GM23338 (cell line): ENCODE measurements around the gene CPXM2. TPM values are rescaled to one million over a fixed set of nuclear protein-coding genes. Genes with fewer than 3 reads are reported as not detected.

Experiments
- ATAC-seq: fragments of 200-7000 bp; cut with Tn5 transposase; 3 replicates; pipeline ENCODE4 v1.9.1; 2020
- DNase-seq: peaks from one replicate; pipeline ENCODE4 v3.0.0-alpha.2; 2015; ENCODE audit warnings: low spot score
- H2AFZ ChIP-seq: fragments of 200-600 bp; sonication (generic); 2 replicates; pipeline ENCODE4 v1.8.0; 2016; ENCODE audit warnings: antibody characterized with exemption, mild to moderate bottlenecking, moderate library complexity
- H3F3A ChIP-seq: fragments of 200-600 bp; sonication (generic); replicated peaks from 2 replicates; pipeline ENCODE4 v1.8.0; 2017; ENCODE audit warnings: antibody characterized with exemption, mixed run types, low read depth
- H3K27ac ChIP-seq: fragments of 200-600 bp; sonication (generic); 2 replicates; pipeline ENCODE4 v1.6.1; 2016; ENCODE audit warnings: low read depth
- H3K27me3 ChIP-seq: fragments of 200-600 bp; sonication (generic); 2 replicates; pipeline ENCODE4 v1.8.0; 2016; ENCODE audit warnings: mild to moderate bottlenecking, mixed run types, moderate library complexity; ENCODE audit not compliant: insufficient read depth
- H3K36me3 ChIP-seq: fragments of 200-600 bp; sonication (generic); 2 replicates; pipeline ENCODE4 v1.8.0; 2016; ENCODE audit warnings: mild to moderate bottlenecking; ENCODE audit not compliant: insufficient read depth
- H3K4me1 ChIP-seq: fragments of 200-600 bp; sonication (generic); 2 replicates; pipeline ENCODE4 v1.8.0; 2016; ENCODE audit warnings: mild to moderate bottlenecking, moderate library complexity; ENCODE audit not compliant: insufficient read depth
- H3K4me2 ChIP-seq: fragments of 200-600 bp; sonication (generic); 2 replicates; pipeline ENCODE4 v1.7.1; 2017; ENCODE audit warnings: mixed run types
- H3K4me3 ChIP-seq: fragments of 200-600 bp; sonication (generic); 2 replicates; pipeline ENCODE4 v1.6.1; 2016; ENCODE audit warnings: mixed run types
- H3K79me2 ChIP-seq: fragments of 200-600 bp; sonication (generic); replicated peaks from 2 replicates; pipeline ENCODE4 v1.8.0; 2017; ENCODE audit warnings: mild to moderate bottlenecking; ENCODE audit not compliant: insufficient read depth
- H3K9me2 ChIP-seq: fragments of 200-600 bp; sonication (generic); 2 replicates; pipeline ENCODE4 v1.8.0; 2017; ENCODE audit not compliant: insufficient read depth
- H4K20me1 ChIP-seq: fragments of 200-600 bp; sonication (generic); replicated peaks from 2 replicates; pipeline ENCODE4 v1.8.0; 2017; ENCODE audit warnings: mild to moderate bottlenecking; ENCODE audit not compliant: insufficient read depth
- H3K27ac Mint-ChIP-seq: 2 replicates; pipeline ENCODE4 v1.8.0; 2020; ENCODE audit warnings: inconsistent platforms, mild to moderate bottlenecking, moderate library complexity, mixed read lengths
- H3K27me3 Mint-ChIP-seq: 3 replicates; pipeline ENCODE4 v1.8.0; 2022; ENCODE audit warnings: low read depth, mild to moderate bottlenecking, moderate library complexity, mixed read lengths, inconsistent platforms; ENCODE audit not compliant: insufficient read depth, poor library complexity
- H3K36me3 Mint-ChIP-seq: 3 replicates; pipeline ENCODE4 v1.8.0; 2021; ENCODE audit warnings: low read depth, mild to moderate bottlenecking, inconsistent platforms, moderate library complexity, mixed read lengths
- H3K4me1 Mint-ChIP-seq: 3 replicates; pipeline ENCODE4 v1.8.0; 2020; ENCODE audit warnings: mild to moderate bottlenecking, inconsistent platforms, mixed read lengths
- H3K4me3 Mint-ChIP-seq: 3 replicates; pipeline ENCODE4 v1.8.0; 2021; ENCODE audit warnings: moderate library complexity, mild to moderate bottlenecking, inconsistent platforms, mixed read lengths
- H3K9me3 Mint-ChIP-seq: 3 replicates; pipeline ENCODE4 v1.8.0; 2020; ENCODE audit warnings: moderate library complexity, mild to moderate bottlenecking, inconsistent platforms, mixed read lengths
- EZH2phosphoT487 ChIP-seq: fragments of 200-600 bp; sonication (generic); IDR thresholded peaks from one replicate; pipeline ENCODE4 v1.8.1; 2018; ENCODE audit warnings: antibody characterized with exemption; ENCODE audit not compliant: unreplicated experiment
- JUNB ChIP-seq: IDR thresholded peaks from one replicate; pipeline ENCODE4 v1.6.1; 2016; ENCODE audit warnings: antibody characterized with exemption; ENCODE audit not compliant: unreplicated experiment
- NANOG ChIP-seq: IDR thresholded peaks from 2 replicates; pipeline ENCODE4 v1.6.1; 2016; ENCODE audit warnings: antibody characterized with exemption, borderline replicate concordance
- REST ChIP-seq: IDR thresholded peaks from one replicate; pipeline ENCODE4 v1.6.1; 2018; ENCODE audit warnings: antibody characterized with exemption; ENCODE audit not compliant: unreplicated experiment
- STAT1 ChIP-seq: IDR thresholded peaks from one replicate; pipeline ENCODE4 v1.6.1; 2016; ENCODE audit warnings: antibody characterized with exemption; ENCODE audit not compliant: unreplicated experiment
- ZNF114 ChIP-seq: fragments of 250-450 bp; sonication (Bioruptor Pico); IDR thresholded peaks from 2 replicates; pipeline ENCODE4 v1.5.0; 2020; ENCODE audit warnings: mild to moderate bottlenecking, moderate library complexity
- ZNF331 ChIP-seq: fragments of 250-450 bp; sonication (Bioruptor Pico); IDR thresholded peaks from 2 replicates; pipeline ENCODE4 v1.5.0; 2020; ENCODE audit warnings: low read depth, mild to moderate bottlenecking, moderate library complexity
- polyA plus RNA-seq: library from polyadenylated mRNA; unstranded; fragments of >200 nt; fragmentation: Nextera tagmentation; extraction: Ambion mirVana; gene quantifications from 2 replicates; pipeline ENCODE4 v1.2.1, GENCODE V29; 2016
- total RNA-seq: library from RNA; depleted of rRNA; stranded (reverse); fragments of >200 nt; shearing (Covaris generic); gene quantifications from 2 replicates; pipeline ENCODE4 v1.2.3, GENCODE V29; 2014
- TF ChIP-seq, protein P1 (sequence below): fragments of 250-450 bp; sonication (Bioruptor Pico); IDR thresholded peaks from 2 replicates; pipeline ENCODE4 v1.5.0; 2020; ENCODE audit warnings: mild to moderate bottlenecking, moderate library complexity

The CPXM2 gene
- total and polyA plus RNA-seq, 2 experiments from 2014 or later = 1.6 to 8.1 TPM

DNA sequence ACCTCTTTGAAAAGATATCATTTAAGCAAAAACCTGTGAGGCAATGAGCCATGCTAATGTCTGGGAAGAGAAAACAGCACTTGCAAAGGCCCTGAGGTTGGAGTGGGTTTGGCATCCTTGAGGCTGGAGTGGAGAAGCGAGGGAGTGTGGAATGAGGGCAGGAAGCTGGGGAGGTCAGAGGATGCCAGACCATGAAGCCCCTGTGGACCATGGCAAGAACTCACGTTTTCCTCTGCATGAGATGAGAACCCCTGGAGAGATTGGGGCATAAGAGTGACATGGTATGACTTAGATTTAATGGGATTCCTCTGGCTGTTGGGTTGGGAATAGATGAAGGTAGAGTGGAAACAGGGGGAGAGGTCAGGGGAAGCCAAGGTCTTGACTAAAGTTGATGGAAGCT, 176.1 kb downstream of the CPXM2 start:
- Histone ChIP-seq H3K36me3 (no peaks in the 10 kb centered on the region), H3K27me3 (no peaks in the 10 kb centered on the region), H3F3A (no peaks in the 10 kb centered on the region), H3K27ac (no peak overlapping the region), H4K20me1 (no peaks in the 10 kb centered on the region), H3K4me2 (no peak overlapping the region), H3K4me3 (no peak overlapping the region), H2AFZ (no peak overlapping the region), H3K79me2 (no peaks in the 10 kb centered on the region), H3K9me2 (peaks cover 4% of the 10 kb centered on the region; the same call in 1 of the 2 replicates), H3K4me1 (no peaks in the 10 kb centered on the region)
- Mint-ChIP-seq H3K27me3 (no peaks in the 10 kb centered on the region), H3K4me1 (no peaks in the 10 kb centered on the region), H3K4me3 (no peak overlapping the region), H3K27ac (no peak overlapping the region), H3K36me3 (no peaks in the 10 kb centered on the region), H3K9me3 (peaks cover 5% of the 10 kb centered on the region)
- no peak for TF ChIP-seq EZH2phosphoT487
- TF ChIP-seq REST = no peak
- TF ChIP-seq STAT1 = no peak
- no peak for TF ChIP-seq ZNF114 (CRISPR knock-in tag)
- TF ChIP-seq ZNF331 (CRISPR knock-in tag) = no peak
- TF ChIP-seq, protein P1, sequence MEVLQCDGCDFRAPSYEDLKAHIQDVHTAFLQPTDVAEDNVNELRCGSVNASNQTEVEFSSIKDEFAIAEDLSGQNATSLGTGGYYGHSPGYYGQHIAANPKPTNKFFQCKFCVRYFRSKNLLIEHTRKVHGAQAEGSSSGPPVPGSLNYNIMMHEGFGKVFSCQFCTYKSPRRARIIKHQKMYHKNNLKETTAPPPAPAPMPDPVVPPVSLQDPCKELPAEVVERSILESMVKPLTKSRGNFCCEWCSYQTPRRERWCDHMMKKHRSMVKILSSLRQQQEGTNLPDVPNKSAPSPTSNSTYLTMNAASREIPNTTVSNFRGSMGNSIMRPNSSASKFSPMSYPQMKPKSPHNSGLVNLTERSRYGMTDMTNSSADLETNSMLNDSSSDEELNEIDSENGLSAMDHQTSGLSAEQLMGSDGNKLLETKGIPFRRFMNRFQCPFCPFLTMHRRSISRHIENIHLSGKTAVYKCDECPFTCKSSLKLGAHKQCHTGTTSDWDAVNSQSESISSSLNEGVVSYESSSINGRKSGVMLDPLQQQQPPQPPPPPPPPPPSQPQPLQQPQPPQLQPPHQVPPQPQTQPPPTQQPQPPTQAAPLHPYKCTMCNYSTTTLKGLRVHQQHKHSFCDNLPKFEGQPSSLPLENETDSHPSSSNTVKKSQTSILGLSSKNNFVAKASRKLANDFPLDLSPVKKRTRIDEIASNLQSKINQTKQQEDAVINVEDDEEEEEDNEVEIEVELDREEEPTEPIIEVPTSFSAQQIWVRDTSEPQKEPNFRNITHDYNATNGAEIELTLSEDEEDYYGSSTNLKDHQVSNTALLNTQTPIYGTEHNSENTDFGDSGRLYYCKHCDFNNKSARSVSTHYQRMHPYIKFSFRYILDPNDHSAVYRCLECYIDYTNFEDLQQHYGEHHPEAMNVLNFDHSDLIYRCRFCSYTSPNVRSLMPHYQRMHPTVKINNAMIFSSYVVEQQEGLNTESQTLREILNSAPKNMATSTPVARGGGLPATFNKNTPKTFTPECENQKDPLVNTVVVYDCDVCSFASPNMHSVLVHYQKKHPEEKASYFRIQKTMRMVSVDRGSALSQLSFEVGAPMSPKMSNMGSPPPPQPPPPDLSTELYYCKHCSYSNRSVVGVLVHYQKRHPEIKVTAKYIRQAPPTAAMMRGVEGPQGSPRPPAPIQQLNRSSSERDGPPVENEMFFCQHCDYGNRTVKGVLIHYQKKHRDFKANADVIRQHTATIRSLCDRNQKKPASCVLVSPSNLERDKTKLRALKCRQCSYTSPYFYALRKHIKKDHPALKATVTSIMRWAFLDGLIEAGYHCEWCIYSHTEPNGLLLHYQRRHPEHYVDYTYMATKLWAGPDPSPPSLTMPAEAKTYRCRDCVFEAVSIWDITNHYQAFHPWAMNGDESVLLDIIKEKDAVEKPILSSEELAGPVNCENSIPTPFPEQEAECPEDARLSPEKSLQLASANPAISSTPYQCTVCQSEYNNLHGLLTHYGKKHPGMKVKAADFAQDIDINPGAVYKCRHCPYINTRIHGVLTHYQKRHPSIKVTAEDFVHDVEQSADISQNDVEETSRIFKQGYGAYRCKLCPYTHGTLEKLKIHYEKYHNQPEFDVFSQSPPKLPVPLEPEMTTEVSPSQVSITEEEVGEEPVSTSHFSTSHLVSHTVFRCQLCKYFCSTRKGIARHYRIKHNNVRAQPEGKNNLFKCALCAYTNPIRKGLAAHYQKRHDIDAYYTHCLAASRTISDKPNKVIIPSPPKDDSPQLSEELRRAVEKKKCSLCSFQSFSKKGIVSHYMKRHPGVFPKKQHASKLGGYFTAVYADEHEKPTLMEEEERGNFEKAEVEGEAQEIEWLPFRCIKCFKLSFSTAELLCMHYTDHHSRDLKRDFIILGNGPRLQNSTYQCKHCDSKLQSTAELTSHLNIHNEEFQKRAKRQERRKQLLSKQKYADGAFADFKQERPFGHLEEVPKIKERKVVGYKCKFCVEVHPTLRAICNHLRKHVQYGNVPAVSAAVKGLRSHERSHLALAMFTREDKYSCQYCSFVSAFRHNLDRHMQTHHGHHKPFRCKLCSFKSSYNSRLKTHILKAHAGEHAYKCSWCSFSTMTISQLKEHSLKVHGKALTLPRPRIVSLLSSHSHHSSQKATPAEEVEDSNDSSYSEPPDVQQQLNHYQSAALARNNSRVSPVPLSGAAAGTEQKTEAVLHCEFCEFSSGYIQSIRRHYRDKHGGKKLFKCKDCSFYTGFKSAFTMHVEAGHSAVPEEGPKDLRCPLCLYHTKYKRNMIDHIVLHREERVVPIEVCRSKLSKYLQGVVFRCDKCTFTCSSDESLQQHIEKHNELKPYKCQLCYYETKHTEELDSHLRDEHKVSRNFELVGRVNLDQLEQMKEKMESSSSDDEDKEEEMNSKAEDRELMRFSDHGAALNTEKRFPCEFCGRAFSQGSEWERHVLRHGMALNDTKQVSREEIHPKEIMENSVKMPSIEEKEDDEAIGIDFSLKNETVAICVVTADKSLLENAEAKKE (CRISPR knock-in tag) = no peak
- TF ChIP-seq NANOG = no peak
- TF ChIP-seq JUNB = no peak
- DNase-seq (no peak), ATAC-seq (no peak)
